ENCODE data around the gene ADAMTS3. TPM values are rescaled to one million over a fixed set of nuclear protein-coding genes. Genes with fewer than 3 reads are reported as not detected.
"Not testable (repeated sequence)": the region's sequence is repeated elsewhere in the genome, so short reads cannot be mapped to it uniquely, and the experiment has no call there.

The ADAMTS3 gene
- total and polyA plus RNA-seq, 5 donors from 2014 or later: 0.34 TPM; not detected in 4

DNA sequence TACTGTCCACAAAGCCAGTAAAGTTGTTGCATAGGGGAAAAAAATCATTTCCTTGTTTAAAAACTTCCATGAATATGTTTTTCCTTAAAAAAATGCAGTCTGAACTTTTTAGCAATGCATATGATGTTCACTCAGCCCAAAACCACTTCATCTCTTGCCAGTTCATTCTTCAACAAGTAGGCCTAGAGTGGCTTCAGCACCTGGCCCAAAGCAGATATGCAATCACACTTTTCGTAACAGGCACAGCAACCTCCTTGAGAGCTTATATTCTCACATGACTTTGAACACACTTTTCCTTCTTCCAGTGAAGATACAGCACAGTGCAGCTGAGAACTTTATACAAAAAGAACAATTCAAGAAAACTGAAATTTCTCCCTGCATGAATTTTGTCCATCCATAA is 128.6 kb downstream of the ADAMTS3 start:
- H3K4me1 ChIP-seq (ENCODE audit: control insufficient read depth, insufficient read depth, low read length, poor library complexity, severe bottlenecking): no peaks in the 10 kb centered on the region
- no peaks in the 10 kb centered on the region for H3K4me1 Mint-ChIP-seq
- H3K4me3 ChIP-seq (ENCODE audit: low read depth, low read length): no peak overlapping the region
- no peaks in the 10 kb centered on the region for H3K36me3 Mint-ChIP-seq
- H3K9me3 Mint-ChIP-seq: peaks cover 0 to 7% (median 0%) of the 10 kb centered on the region in 7 donors
- H3K4me3 Mint-ChIP-seq: no peak overlapping the region
- no peak for DNase-seq
- no peaks in the 10 kb centered on the region for H3K9me3 ChIP-seq (ENCODE audit: control insufficient read depth in 2 of 2, low read length in 2 of 2)
- ATAC-seq (ENCODE audit: low read depth in 2 of 2): no peak
- no peak overlapping the region for H3K27ac ChIP-seq (ENCODE audit: insufficient read depth, low read length, poor library complexity, severe bottlenecking)
- no peak overlapping the region for H3K27ac Mint-ChIP-seq
- no peaks in the 10 kb centered on the region for H3K27me3 Mint-ChIP-seq
- no peaks in the 10 kb centered on the region for H3K36me3 ChIP-seq (ENCODE audit: control insufficient read depth, insufficient read depth, low read length)
- H3K27me3 ChIP-seq (ENCODE audit: control insufficient read depth, insufficient read depth, low read length): peaks cover 2% of the 10 kb centered on the region

DNA sequence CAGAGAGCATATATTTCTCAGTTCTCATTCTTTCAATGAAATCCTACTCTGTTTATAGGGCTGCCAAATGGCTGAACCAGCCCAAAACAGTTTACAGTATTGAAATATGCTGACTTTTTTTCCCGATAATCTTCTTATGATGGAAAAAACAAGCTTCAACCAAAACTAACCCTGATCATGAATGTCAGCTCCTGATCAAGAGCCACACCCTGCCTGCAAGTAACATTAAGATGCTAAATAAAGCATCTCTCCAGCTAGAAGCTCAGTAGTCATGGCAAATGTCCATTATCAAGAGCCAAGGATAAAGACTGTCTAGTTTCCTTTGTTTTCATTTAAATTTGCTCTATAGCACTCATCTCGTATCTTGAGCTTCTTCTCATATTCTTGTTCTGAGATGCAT is 136.0 kb downstream of the ADAMTS3 start:
- H3K4me1 Mint-ChIP-seq: no peaks in the 10 kb centered on the region
- no peaks in the 10 kb centered on the region for H3K36me3 Mint-ChIP-seq
- DNase-seq (no peak), ATAC-seq (ENCODE audit: low read depth in 2 of 2) (no peak)
- H3K27me3 ChIP-seq (ENCODE audit: control insufficient read depth, insufficient read depth, low read length): no peaks in the 10 kb centered on the region
- no peak overlapping the region for H3K27ac Mint-ChIP-seq
- H3K9me3 Mint-ChIP-seq: peaks cover 0 to 6% (median 0%) of the 10 kb centered on the region in 7 donors
- no peak overlapping the region for H3K4me3 ChIP-seq (ENCODE audit: low read depth, low read length)
- no peaks in the 10 kb centered on the region for H3K27me3 Mint-ChIP-seq
- H3K27ac ChIP-seq (ENCODE audit: insufficient read depth, low read length, poor library complexity, severe bottlenecking): no peak overlapping the region
- H3K9me3 ChIP-seq (ENCODE audit: control insufficient read depth in 2 of 2, low read length in 2 of 2): no peaks in the 10 kb centered on the region
- H3K4me3 Mint-ChIP-seq: no peak overlapping the region
- H3K36me3 ChIP-seq (ENCODE audit: control insufficient read depth, insufficient read depth, low read length): no peaks in the 10 kb centered on the region
- no peaks in the 10 kb centered on the region for H3K4me1 ChIP-seq (ENCODE audit: control insufficient read depth, insufficient read depth, low read length, poor library complexity, severe bottlenecking)

GRCh38 chr4:72432282-72432681 is 136.7 kb downstream of the ADAMTS3 start:
- ATAC-seq (ENCODE audit: low read depth in 2 of 2): no peak
- Mint-ChIP-seq H3K27me3 (no peaks in the 10 kb centered on the region), H3K36me3 (no peaks in the 10 kb centered on the region), H3K9me3 (peaks cover 0 to 5% (median 3%) of the 10 kb centered on the region in 7 donors), H3K4me3 (no peak overlapping the region), H3K27ac (no peak overlapping the region), H3K4me1 (no peaks in the 10 kb centered on the region)
- Histone ChIP-seq H3K27ac (ENCODE audit: insufficient read depth, low read length, poor library complexity, severe bottlenecking) (no peak overlapping the region), H3K4me3 (ENCODE audit: low read depth, low read length) (no peak overlapping the region), H3K36me3 (ENCODE audit: control insufficient read depth, insufficient read depth, low read length) (no peaks in the 10 kb centered on the region), H3K4me1 (ENCODE audit: control insufficient read depth, insufficient read depth, low read length, poor library complexity, severe bottlenecking) (no peaks in the 10 kb centered on the region), H3K9me3 (ENCODE audit: control insufficient read depth in 2 of 2, low read length in 2 of 2) (no peaks in the 10 kb centered on the region), H3K27me3 (ENCODE audit: control insufficient read depth, insufficient read depth, low read length) (no peaks in the 10 kb centered on the region)
- DNase-seq: no peak

- Histone ChIP-seq H3K36me3 (ENCODE audit: control insufficient read depth, insufficient read depth, low read length) (no peaks in the 10 kb centered on the region), H3K27ac (ENCODE audit: insufficient read depth, low read length, poor library complexity, severe bottlenecking) (no peak overlapping the region), H3K27me3 (ENCODE audit: control insufficient read depth, insufficient read depth, low read length) (no peaks in the 10 kb centered on the region), H3K4me1 (ENCODE audit: control insufficient read depth, insufficient read depth, low read length, poor library complexity, severe bottlenecking) (no peaks in the 10 kb centered on the region), H3K9me3 (ENCODE audit: control insufficient read depth in 2 of 2, low read length in 2 of 2) (no peaks in the 10 kb centered on the region), H3K4me3 (ENCODE audit: low read depth, low read length) (no peak overlapping the region)
- Mint-ChIP-seq H3K4me1 (no peaks in the 10 kb centered on the region), H3K27ac (no peak overlapping the region), H3K4me3 (no peak overlapping the region), H3K36me3 (no peaks in the 10 kb centered on the region), H3K9me3 (peaks cover 0 to 5% (median 3%) of the 10 kb centered on the region in 7 donors), H3K27me3 (no peaks in the 10 kb centered on the region)
- ATAC-seq (ENCODE audit: low read depth in 2 of 2) (no peak), DNase-seq (no peak)
Measured at GRCh38 chr4:72430988-72431387, 138.0 kb downstream of the ADAMTS3 start.

- H3K36me3 ChIP-seq (ENCODE audit: control insufficient read depth, insufficient read depth, low read length): no peaks in the 10 kb centered on the region
- no peaks in the 10 kb centered on the region for H3K36me3 Mint-ChIP-seq
- no peaks in the 10 kb centered on the region for H3K9me3 ChIP-seq (ENCODE audit: control insufficient read depth in 2 of 2, low read length in 2 of 2)
- no peaks in the 10 kb centered on the region for H3K4me1 Mint-ChIP-seq
- DNase-seq (no peak), ATAC-seq (ENCODE audit: low read depth in 2 of 2) (no peak)
- H3K9me3 Mint-ChIP-seq: peaks cover 0 to 5% (median 0%) of the 10 kb centered on the region in 7 donors
- H3K4me3 Mint-ChIP-seq: no peak overlapping the region
- H3K27me3 ChIP-seq (ENCODE audit: control insufficient read depth, insufficient read depth, low read length): no peaks in the 10 kb centered on the region
- no peaks in the 10 kb centered on the region for H3K4me1 ChIP-seq (ENCODE audit: control insufficient read depth, insufficient read depth, low read length, poor library complexity, severe bottlenecking)
- no peak overlapping the region for H3K27ac ChIP-seq (ENCODE audit: insufficient read depth, low read length, poor library complexity, severe bottlenecking)
- H3K27ac Mint-ChIP-seq: no peak overlapping the region
- H3K27me3 Mint-ChIP-seq: no peaks in the 10 kb centered on the region
- no peak overlapping the region for H3K4me3 ChIP-seq (ENCODE audit: low read depth, low read length)
Measured at GRCh38 chr4:72430050-72430449, 139.0 kb downstream of the ADAMTS3 start.

GRCh38 chr4:72429397-72429889 is 139.6 kb downstream of the ADAMTS3 start:
- ATAC-seq (ENCODE audit: low read depth in 2 of 2) (no peak), DNase-seq (no peak)
- H3K4me3 Mint-ChIP-seq: no peak overlapping the region
- H3K9me3 Mint-ChIP-seq: peaks cover 0 to 5% (median 0%) of the 10 kb centered on the region in 7 donors
- Histone ChIP-seq H3K4me1 (ENCODE audit: control insufficient read depth, insufficient read depth, low read length, poor library complexity, severe bottlenecking) (no peaks in the 10 kb centered on the region), H3K9me3 (ENCODE audit: control insufficient read depth in 2 of 2, low read length in 2 of 2) (no peaks in the 10 kb centered on the region), H3K27me3 (ENCODE audit: control insufficient read depth, insufficient read depth, low read length) (no peaks in the 10 kb centered on the region), H3K36me3 (ENCODE audit: control insufficient read depth, insufficient read depth, low read length) (no peaks in the 10 kb centered on the region), H3K27ac (ENCODE audit: insufficient read depth, low read length, poor library complexity, severe bottlenecking) (no peak overlapping the region), H3K4me3 (ENCODE audit: low read depth, low read length) (no peak overlapping the region)
- H3K36me3 Mint-ChIP-seq: no peaks in the 10 kb centered on the region
- no peaks in the 10 kb centered on the region for H3K4me1 Mint-ChIP-seq
- no peaks in the 10 kb centered on the region for H3K27me3 Mint-ChIP-seq
- H3K27ac Mint-ChIP-seq: no peak overlapping the region

GRCh38 chr4:72427057-72427456 is 142.0 kb downstream of the ADAMTS3 start:
- Histone ChIP-seq H3K27ac (ENCODE audit: insufficient read depth, low read length, poor library complexity, severe bottlenecking) (no peak overlapping the region), H3K27me3 (ENCODE audit: control insufficient read depth, insufficient read depth, low read length) (no peaks in the 10 kb centered on the region), H3K9me3 (ENCODE audit: control insufficient read depth in 2 of 2, low read length in 2 of 2) (no peaks in the 10 kb centered on the region), H3K4me3 (ENCODE audit: low read depth, low read length) (no peak overlapping the region), H3K36me3 (ENCODE audit: control insufficient read depth, insufficient read depth, low read length) (no peaks in the 10 kb centered on the region), H3K4me1 (ENCODE audit: control insufficient read depth, insufficient read depth, low read length, poor library complexity, severe bottlenecking) (no peaks in the 10 kb centered on the region)
- H3K4me1 Mint-ChIP-seq: no peaks in the 10 kb centered on the region
- no peaks in the 10 kb centered on the region for H3K27me3 Mint-ChIP-seq
- H3K36me3 Mint-ChIP-seq: no peaks in the 10 kb centered on the region
- no peak overlapping the region for H3K4me3 Mint-ChIP-seq
- DNase-seq (no peak), ATAC-seq (ENCODE audit: low read depth in 2 of 2) (no peak)
- no peak overlapping the region for H3K27ac Mint-ChIP-seq
- H3K9me3 Mint-ChIP-seq: peaks cover 0 to 5% (median 0%) of the 10 kb centered on the region in 7 donors

DNA sequence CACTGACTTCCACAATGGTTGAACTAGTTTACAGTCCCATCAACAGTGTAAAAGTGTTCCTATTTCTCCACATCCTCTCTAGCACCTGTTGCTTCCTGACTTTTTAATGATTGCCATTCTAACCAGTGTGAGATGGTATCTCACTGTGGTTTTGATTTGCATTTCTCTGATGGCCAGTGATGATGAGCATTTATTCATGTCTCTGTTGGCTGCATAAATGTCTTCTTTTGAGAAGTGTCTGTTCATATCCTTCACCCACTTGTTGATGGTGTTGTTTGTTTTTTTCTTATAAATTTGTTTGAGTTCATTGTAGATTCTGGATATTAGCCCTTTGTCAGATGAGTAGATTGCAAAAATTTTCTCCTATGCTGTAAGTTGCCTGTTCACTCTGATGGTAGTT is 143.1 kb downstream of the ADAMTS3 start:
- not testable (repeated sequence) for H3K4me3 ChIP-seq (ENCODE audit: low read depth, low read length); H3K27me3 ChIP-seq (ENCODE audit: control insufficient read depth, insufficient read depth, low read length); H3K27ac Mint-ChIP-seq; H3K4me3 Mint-ChIP-seq; H3K27ac ChIP-seq (ENCODE audit: insufficient read depth, low read length, poor library complexity, severe bottlenecking); H3K4me1 ChIP-seq (ENCODE audit: control insufficient read depth, insufficient read depth, low read length, poor library complexity, severe bottlenecking); H3K4me1 Mint-ChIP-seq; ATAC-seq (ENCODE audit: low read depth in 2 of 2); H3K36me3 Mint-ChIP-seq; H3K36me3 ChIP-seq (ENCODE audit: control insufficient read depth, insufficient read depth, low read length); H3K9me3 Mint-ChIP-seq; H3K9me3 ChIP-seq (ENCODE audit: control insufficient read depth in 2 of 2, low read length in 2 of 2); H3K27me3 Mint-ChIP-seq; DNase-seq
